Activated T-cell treated with anti-CD3 and anti-CD28 coated beads, Interleukin-2, amount 50 U/mL, for 24 hours (primary cell): Measurements from ENCODE around the gene PRSS16.
A peak's percentile ranks its signal among the peaks of the same experiment; 100 is the strongest.

ENCODE experiments used
- DNase-seq: peaks from one replicate; pipeline ENCODE4 v3.0.0-alpha.2; 2020
- H3K27ac Mint-ChIP-seq: 2 replicates; pipeline ENCODE4 v1.8.0; 2020; ENCODE audit warnings: mild to moderate bottlenecking, mixed read lengths
- H3K27me3 Mint-ChIP-seq: 2 replicates; pipeline ENCODE4 v1.8.0; 2020; ENCODE audit warnings: mixed read lengths
- H3K36me3 Mint-ChIP-seq: 2 replicates; pipeline ENCODE4 v1.8.0; 2020; ENCODE audit warnings: low read depth, mixed read lengths
- H3K4me1 Mint-ChIP-seq: 2 replicates; pipeline ENCODE4 v1.8.0; 2020; ENCODE audit warnings: low read depth, mixed read lengths
- H3K4me3 Mint-ChIP-seq: 2 replicates; pipeline ENCODE4 v1.8.0; 2020; ENCODE audit warnings: mild to moderate bottlenecking, moderate library complexity, mixed read lengths
- H3K9me3 Mint-ChIP-seq: 2 replicates; pipeline ENCODE4 v1.8.0; 2020; ENCODE audit warnings: mixed read lengths

PRSS16 gene

GRCh38 chr6:27286141-27286540 is 38.6 kb downstream of the PRSS16 start:
- H3K27ac Mint-ChIP-seq, result no peak overlapping the region
- H3K36me3 Mint-ChIP-seq, result peaks cover 3% of the 10 kb centered on the region
- no peak overlapping the region for H3K4me3 Mint-ChIP-seq
- peaks cover 97% of the 10 kb centered on the region for H3K27me3 Mint-ChIP-seq
- no peak for DNase-seq
- H3K9me3 Mint-ChIP-seq, result peaks cover 59% of the 10 kb centered on the region
- H3K4me1 Mint-ChIP-seq, result peaks cover 18% of the 10 kb centered on the region

GRCh38 chr6:27287751-27288135 is 40.2 kb downstream of the PRSS16 start:
- Mint-ChIP-seq H3K27ac (no peak overlapping the region), H3K4me3 (no peak overlapping the region), H3K27me3 (peaks cover 96% of the 10 kb centered on the region)

GRCh38 chr6:27288136-27289044 is 40.9 kb downstream of the PRSS16 start:
- H3K9me3 Mint-ChIP-seq, result peaks cover 60% of the 10 kb centered on the region
- H3K27me3 Mint-ChIP-seq, result peaks cover 94% of the 10 kb centered on the region
- H3K4me3 Mint-ChIP-seq, result no peak overlapping the region
- peaks cover 16% of the 10 kb centered on the region for H3K4me1 Mint-ChIP-seq
- H3K27ac Mint-ChIP-seq, result no peak overlapping the region
- DNase-seq, result no peak
- peaks cover 3% of the 10 kb centered on the region for H3K36me3 Mint-ChIP-seq

More at GRCh38 chr6:27287751-27288135, 40.2 kb downstream of the PRSS16 start:
- peaks cover 3% of the 10 kb centered on the region for H3K36me3 Mint-ChIP-seq
- H3K4me1 Mint-ChIP-seq, result peaks cover 18% of the 10 kb centered on the region
- H3K9me3 Mint-ChIP-seq, result peaks cover 62% of the 10 kb centered on the region
- no peak for DNase-seq

GRCh38 chr6:27290065-27290849 is 42.8 kb downstream of the PRSS16 start:
- Mint-ChIP-seq H3K27me3 (peaks cover 93% of the 10 kb centered on the region), H3K4me1 (peaks cover 15% of the 10 kb centered on the region), H3K9me3 (peaks cover 58% of the 10 kb centered on the region), H3K36me3 (no peaks in the 10 kb centered on the region), H3K4me3 (no peak overlapping the region), H3K27ac (peak overlapping the region; percentile 29)
- DNase-seq, result no peak

DNA sequence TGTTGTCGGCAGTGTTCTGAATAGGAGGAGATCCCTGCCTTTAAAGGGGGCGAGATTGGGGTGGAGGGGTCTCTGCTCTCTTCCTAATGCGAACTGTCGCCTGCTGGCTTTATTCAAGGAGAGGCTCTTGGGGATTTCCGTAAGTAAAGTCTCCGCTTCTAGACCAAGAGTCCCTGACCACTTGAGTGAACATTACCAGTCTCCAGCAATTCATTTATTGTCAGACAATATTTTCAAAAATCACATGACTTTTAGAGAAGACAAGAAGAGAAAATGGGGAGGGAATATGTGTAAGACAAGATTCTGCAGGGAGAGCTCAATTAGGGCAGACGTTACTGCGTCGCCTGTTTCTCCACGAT is 43.3 kb downstream of the PRSS16 start:
- peaks cover 93% of the 10 kb centered on the region for H3K27me3 Mint-ChIP-seq
- peaks cover 20% of the 10 kb centered on the region for H3K4me1 Mint-ChIP-seq
- H3K36me3 Mint-ChIP-seq, result no peaks in the 10 kb centered on the region
- no peak for DNase-seq
- no peak overlapping the region for H3K4me3 Mint-ChIP-seq
- peaks cover 62% of the 10 kb centered on the region for H3K9me3 Mint-ChIP-seq
- peak overlapping the region; percentile 29 for H3K27ac Mint-ChIP-seq

GRCh38 chr6:27293436-27294098 is 46.1 kb downstream of the PRSS16 start:
- H3K4me3 Mint-ChIP-seq, result no peak overlapping the region
- peaks cover 92% of the 10 kb centered on the region for H3K27me3 Mint-ChIP-seq
- H3K27ac Mint-ChIP-seq, result no peak overlapping the region
- no peaks in the 10 kb centered on the region for H3K36me3 Mint-ChIP-seq
- peaks cover 13% of the 10 kb centered on the region for H3K4me1 Mint-ChIP-seq
- peaks cover 63% of the 10 kb centered on the region for H3K9me3 Mint-ChIP-seq
- no peak for DNase-seq

- Mint-ChIP-seq H3K4me3 (no peak overlapping the region), H3K4me1 (peaks cover 11% of the 10 kb centered on the region), H3K36me3 (no peaks in the 10 kb centered on the region), H3K27ac (no peak overlapping the region), H3K9me3 (peaks cover 61% of the 10 kb centered on the region), H3K27me3 (peaks cover 86% of the 10 kb centered on the region)
- DNase-seq, result no peak
These were observed 46.9 kb downstream of the PRSS16 start for GRCh38 chr6:27294409-27294808.

DNA sequence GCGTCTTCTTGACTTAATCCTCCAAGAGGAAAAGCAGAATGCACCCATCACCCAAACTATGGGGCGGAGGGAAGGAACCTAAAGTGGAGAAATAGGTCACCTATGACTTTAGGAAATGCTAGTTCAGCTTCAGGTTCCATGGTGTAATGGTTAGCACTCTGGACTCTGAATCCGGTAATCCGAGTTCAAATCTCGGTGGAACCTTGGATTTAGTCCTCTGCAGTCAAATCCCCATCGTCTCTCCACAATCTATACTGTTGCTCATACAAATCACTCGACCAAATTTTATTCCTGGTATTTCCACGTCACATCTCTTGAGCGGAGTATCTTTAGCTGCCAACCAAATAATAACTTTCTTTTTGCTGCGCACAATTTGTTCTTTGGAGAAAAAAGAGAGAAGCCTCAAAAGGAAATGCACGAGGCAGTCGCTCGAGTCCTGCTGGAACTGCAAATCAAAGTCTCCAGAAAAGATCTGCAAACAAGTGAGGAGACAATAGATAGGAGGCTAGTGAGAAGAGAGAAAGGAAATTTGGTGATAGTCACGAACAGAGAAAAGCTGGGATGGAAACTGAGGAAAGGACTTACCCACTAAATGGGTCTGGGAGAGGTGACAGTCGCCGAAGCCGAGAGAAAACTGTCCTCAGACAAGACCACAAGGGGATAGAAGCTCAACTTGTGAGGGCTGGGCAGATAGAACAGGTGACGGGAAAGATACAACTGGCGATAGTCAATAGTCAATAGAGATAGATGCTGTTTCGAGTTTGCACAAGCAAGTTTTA is 48.0 kb downstream of the PRSS16 start:
- Mint-ChIP-seq H3K4me1 (peaks cover 10% of the 10 kb centered on the region), H3K36me3 (no peaks in the 10 kb centered on the region), H3K27me3 (peaks cover 85% of the 10 kb centered on the region), H3K4me3 (peak overlapping the region; percentile 8), H3K27ac (peak overlapping the region; percentile 68), H3K9me3 (peaks cover 54% of the 10 kb centered on the region)
- DNase-seq, result no peak

DNA sequence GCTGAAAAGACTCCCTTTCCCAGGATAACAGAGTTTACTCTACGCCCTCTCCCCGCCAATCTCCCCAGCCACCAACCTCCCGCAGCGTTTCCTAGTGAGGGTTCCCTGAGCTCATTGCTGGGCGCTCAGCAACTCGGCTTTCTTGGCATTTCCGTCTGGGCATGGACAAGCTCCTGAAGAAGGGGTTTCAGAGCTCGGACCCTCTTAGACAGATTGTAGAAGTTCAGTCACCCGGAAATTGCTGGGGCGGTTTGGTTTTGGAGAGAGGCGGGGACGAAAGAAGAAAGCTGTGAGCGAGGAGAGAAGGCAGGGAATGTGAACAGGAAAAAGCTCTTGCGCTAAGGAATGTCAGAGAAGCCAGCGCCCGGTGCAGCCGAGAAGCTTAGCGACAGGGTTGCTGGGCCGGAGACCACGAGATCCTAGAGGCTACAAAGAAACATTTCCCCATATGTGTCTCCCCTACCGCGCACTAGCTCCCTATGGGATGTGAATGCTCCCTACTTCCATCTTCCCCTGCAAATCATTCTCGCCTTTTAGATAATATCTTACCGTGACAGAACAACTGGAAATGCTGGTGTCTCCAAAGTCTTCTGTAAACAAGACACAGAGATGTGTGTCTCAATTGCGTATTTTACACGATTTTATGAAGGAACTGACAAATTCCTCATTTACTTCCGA is 48.7 kb downstream of the PRSS16 start:
- Mint-ChIP-seq H3K27me3 (peaks cover 81% of the 10 kb centered on the region), H3K27ac (no peak overlapping the region), H3K4me1 (peaks cover 7% of the 10 kb centered on the region), H3K36me3 (no peaks in the 10 kb centered on the region), H3K4me3 (no peak overlapping the region), H3K9me3 (peaks cover 47% of the 10 kb centered on the region)
- DNase-seq, result no peak

GRCh38 chr6:27297484-27297856 is 50.0 kb downstream of the PRSS16 start:
- no peak for DNase-seq
- peak overlapping the region; percentile 77 for H3K27ac Mint-ChIP-seq
- H3K36me3 Mint-ChIP-seq, result no peaks in the 10 kb centered on the region
- peaks cover 7% of the 10 kb centered on the region for H3K4me1 Mint-ChIP-seq
- peaks cover 80% of the 10 kb centered on the region for H3K27me3 Mint-ChIP-seq
- peak overlapping the region; percentile 20 for H3K4me3 Mint-ChIP-seq
- peaks cover 37% of the 10 kb centered on the region for H3K9me3 Mint-ChIP-seq

- no peak for DNase-seq
- H3K4me3 Mint-ChIP-seq, result peak overlapping the region; percentile 20
These were observed 50.6 kb downstream of the PRSS16 start for GRCh38 chr6:27297857-27298730.

DNA sequence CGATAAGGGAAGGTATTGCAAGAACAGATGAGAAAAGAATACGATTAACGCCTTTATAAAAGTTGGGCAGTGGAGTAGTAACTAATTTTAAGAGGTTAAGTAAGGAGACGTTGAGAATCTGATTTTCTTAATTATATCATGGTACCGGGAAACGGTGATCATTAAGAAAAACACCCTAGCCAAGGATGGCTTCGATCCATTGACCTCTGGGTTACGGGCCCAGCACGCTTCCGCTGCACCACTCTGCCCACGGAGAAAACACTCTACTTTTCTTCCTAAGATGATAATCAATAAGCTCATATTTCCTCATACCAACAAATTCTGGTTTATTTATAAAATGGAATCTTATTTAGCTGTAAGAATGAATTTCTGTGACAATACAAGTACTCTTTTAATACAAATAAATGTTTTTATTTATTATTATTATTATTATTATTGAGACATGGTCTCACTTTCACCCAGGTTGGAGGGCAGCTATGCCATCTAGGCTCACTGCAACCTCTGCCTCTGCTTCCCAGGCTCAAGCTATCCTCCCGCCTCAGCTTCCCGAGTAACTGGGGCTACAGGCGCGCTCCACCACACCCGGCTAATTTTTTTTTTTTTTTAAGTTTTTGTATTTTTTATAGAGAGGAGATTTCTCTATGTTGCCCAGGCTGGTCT is 56.2 kb downstream of the PRSS16 start:
- Mint-ChIP-seq H3K27ac (no peak overlapping the region), H3K36me3 (no peaks in the 10 kb centered on the region), H3K9me3 (peaks cover 4% of the 10 kb centered on the region), H3K4me1 (no peaks in the 10 kb centered on the region), H3K4me3 (no peak overlapping the region), H3K27me3 (peaks cover 81% of the 10 kb centered on the region)
- no peak for DNase-seq

More at GRCh38 chr6:27297857-27298730, 50.6 kb downstream of the PRSS16 start:
- Mint-ChIP-seq H3K27me3 (peaks cover 85% of the 10 kb centered on the region), H3K9me3 (peaks cover 36% of the 10 kb centered on the region), H3K36me3 (no peaks in the 10 kb centered on the region), H3K27ac (peak overlapping the region; percentile 77), H3K4me1 (peaks cover 7% of the 10 kb centered on the region)
